Left forelimb (tissue), 1 donor: ENCODE results near the gene PCDHA7.
"Not testable (repeated sequence)": the region's sequence is repeated elsewhere in the genome, so short reads cannot be mapped to it uniquely, and the experiment has no call there.

Experiments
- DNase-seq: peaks from one replicate; pipeline ENCODE4 v3.0.0-alpha.2; 2018; ENCODE audit warnings: low spot score

Gene PCDHA7

GRCh38 chr5:140862441-140863295, 28.6 kb downstream of the PCDHA7 start:
- DNase-seq = no peak

GRCh38 chr5:140868721-140869554, 34.9 kb downstream of the PCDHA7 start, which contains the start of gene PCDHA11:
Gene PCDHA11, plus strand, starts transcription at chr5:140868957. Its CDS starts 147 bp downstream, at chr5:140869104.
- no peak for DNase-seq

GRCh38 chr5:140869555-140869886, 35.5 kb downstream of the PCDHA7 start:
- DNase-seq = no peak

DNA sequence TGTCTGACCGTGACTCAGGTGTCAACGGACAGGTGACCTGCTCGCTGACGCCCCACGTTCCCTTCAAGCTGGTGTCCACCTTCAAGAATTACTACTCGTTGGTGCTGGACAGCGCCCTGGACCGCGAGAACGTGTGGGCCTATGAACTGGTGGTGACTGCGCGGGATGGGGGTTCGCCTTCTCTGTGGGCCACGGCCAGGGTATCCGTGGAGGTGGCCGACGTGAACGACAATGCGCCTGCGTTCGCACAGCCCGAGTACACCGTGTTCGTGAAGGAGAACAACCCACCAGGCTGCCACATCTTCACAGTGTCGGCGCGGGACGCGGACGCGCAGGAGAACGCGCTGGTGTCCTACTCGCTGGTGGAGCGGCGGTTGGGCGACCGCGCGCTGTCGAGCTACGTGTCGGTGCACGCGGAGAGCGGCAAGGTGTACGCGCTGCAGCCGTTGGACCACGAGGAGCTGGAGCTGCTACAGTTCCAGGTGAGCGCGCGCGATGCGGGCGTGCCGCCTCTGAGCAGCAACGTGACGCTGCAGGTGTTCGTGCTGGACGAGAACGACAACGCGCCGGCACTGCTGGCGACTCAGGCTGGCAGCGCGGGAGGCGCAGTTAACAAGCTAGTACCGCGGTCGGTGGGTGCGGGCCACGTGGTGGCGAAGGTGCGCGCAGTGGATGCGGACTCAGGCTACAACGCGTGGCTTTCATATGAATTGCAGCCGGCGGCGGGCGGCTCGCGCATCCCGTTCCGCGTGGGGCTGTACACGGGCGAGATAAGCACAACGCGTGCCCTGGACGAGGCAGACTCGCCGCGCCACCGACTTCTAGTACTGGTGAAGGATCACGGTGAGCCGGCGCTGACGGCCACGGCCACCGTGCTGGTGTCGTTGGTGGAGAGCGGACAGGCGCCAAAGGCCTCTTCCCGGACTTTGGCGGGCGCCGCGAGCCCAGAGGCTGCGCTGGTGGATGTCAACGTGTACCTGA, 36.4 kb downstream of the PCDHA7 start:
- DNase-seq = no peak

GRCh38 chr5:140875085-140876065, 41.3 kb downstream of the PCDHA7 start, which contains the start of gene PCDHA12:
Gene PCDHA12, plus strand, starts transcription at chr5:140875308. Its CDS starts 165 bp downstream, at chr5:140875473.
- no peak for DNase-seq

DNA sequence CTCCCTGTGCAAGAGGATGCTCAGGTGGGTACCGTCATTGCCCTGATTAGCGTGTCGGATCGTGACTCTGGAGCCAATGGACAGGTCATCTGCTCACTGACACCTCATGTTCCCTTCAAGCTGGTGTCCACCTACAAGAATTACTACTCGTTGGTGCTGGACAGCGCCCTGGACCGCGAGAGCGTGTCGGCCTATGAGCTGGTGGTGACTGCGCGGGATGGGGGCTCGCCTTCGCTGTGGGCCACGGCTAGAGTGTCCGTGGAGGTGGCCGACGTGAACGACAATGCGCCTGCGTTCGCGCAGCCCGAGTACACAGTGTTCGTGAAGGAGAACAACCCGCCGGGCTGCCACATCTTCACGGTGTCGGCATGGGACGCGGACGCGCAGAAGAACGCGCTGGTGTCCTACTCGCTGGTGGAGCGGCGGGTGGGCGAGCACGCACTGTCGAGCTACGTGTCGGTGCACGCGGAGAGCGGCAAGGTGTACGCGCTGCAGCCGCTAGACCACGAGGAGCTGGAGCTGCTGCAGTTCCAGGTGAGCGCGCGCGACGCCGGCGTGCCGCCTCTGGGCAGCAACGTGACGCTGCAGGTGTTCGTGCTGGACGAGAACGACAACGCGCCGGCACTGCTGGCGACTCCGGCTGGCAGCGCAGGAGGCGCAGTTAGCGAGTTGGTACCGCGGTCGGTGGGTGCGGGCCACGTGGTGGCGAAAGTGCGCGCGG, 42.6 kb downstream of the PCDHA7 start:
- not testable (repeated sequence) for DNase-seq

- DNase-seq = no peak
Observed at GRCh38 chr5:140877262-140877581, 43.2 kb downstream of the PCDHA7 start.

DNA sequence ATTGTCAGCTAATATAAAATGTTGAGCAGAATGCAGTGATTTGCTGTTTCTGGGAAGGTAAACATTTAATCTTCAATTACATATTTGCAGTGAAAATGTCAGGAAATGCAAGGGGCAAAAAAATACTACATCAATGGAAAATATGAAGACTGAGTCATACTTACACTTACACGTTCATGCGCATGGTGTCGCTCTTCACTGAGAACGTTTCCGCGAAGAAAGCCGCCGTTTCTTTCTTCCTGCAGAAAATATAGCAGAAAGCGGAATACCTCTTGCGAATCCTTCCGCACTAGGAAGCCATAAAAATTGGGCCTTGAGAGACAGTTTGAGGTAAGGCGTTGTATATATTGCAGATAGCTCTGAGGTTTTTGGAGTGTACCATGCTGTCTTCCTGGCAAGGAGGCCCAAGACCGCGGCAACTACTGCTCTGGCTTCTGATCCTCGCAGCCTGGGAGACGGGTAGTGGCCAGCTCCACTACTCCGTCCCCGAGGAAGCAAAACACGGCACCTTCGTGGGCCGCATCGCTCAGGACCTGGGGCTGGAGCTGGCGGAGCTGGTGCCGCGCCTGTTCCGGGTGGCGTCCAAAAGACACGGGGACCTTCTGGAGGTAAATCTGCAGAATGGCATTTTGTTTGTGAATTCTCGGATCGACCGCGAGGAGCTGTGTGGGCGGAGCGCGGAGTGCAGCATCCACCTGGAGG, 48.0 kb downstream of the PCDHA7 start, which contains the start of gene PCDHA13:
PCDHA13 (plus strand) TSS at position 236 of the 702 bp plus-strand sequence; CDS start at position 381, 145 bp downstream.
- DNase-seq = no peak

GRCh38 chr5:140882591-140882899, 48.5 kb downstream of the PCDHA7 start:
- no peak for DNase-seq

DNA sequence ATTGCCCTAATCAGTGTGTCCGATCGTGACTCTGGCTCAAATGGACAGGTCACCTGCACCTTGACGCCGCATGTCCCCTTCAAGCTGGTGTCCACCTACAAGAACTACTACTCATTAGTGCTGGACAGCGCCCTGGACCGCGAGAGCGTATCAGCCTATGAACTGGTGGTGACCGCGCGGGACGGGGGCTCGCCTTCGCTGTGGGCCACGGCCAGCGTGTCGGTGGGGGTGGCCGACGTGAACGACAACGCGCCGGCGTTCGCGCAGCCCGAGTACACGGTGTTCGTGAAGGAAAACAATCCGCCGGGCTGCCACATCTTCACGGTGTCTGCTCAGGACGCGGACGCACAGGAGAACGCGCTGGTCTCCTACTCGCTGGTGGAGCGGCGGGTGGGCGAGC, 49.3 kb downstream of the PCDHA7 start:
- no peak for DNase-seq

DNA sequence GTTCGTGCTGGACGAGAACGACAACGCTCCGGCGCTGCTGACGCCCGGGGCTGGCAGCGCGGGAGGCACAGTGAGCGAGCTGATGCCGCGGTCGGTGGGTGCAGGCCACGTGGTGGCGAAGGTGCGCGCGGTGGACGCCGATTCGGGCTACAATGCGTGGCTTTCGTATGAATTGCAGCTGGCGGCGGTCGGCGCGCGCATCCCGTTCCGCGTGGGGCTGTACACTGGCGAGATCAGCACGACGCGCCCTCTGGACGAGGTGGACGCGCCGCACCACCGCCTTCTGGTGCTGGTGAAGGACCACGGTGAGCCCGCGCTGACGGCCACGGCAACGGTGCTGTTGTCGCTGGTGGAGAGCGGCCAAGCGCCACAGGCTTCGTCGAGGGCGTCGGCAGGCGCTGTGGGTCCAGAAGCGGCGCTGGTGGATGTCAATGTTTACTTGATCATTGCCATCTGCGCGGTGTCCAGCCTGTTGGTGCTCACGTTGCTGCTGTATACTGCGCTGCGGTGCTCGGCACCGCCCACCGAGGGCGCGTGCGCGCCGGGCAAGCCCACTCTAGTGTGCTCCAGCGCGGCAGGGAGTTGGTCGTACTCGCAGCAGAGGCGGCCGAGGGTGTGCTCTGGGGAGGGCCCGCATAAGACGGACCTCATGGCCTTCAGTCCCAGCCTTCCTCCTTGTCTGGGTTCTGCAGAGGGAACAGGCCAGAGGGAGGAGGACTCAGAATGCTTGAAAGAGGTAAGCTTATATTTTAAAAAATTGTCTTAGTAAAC, 50.0 kb downstream of the PCDHA7 start:
- DNase-seq = no peak
